ENCODE measurements around the gene DAB2.

- TF ChIP-seq CTCF (IDR thresholded peaks at IDR 0.05) (no peak), POLR2A (IDR thresholded peaks at IDR 0.05) (no peak)
These were observed 2.9 kb upstream of the DAB2 start for GRCh38 chr5:39427633-39428032.

Measured in lower leg skin (tissue), 3 donors.